GM18498 (cell line): Measurements from ENCODE around the gene SIMC1.
"Not testable (repeated sequence)": the region's sequence is repeated elsewhere in the genome, so short reads cannot be mapped to it uniquely, and the experiment has no call there.

Source experiments
- ATAC-seq: cut with Tn5 transposase; IDR thresholded peaks from one replicate; pipeline ENCODE4 v1.9.1; 2021; ENCODE audit warnings: mild to moderate bottlenecking, moderate library complexity; ENCODE audit not compliant: unreplicated experiment

Gene SIMC1

DNA sequence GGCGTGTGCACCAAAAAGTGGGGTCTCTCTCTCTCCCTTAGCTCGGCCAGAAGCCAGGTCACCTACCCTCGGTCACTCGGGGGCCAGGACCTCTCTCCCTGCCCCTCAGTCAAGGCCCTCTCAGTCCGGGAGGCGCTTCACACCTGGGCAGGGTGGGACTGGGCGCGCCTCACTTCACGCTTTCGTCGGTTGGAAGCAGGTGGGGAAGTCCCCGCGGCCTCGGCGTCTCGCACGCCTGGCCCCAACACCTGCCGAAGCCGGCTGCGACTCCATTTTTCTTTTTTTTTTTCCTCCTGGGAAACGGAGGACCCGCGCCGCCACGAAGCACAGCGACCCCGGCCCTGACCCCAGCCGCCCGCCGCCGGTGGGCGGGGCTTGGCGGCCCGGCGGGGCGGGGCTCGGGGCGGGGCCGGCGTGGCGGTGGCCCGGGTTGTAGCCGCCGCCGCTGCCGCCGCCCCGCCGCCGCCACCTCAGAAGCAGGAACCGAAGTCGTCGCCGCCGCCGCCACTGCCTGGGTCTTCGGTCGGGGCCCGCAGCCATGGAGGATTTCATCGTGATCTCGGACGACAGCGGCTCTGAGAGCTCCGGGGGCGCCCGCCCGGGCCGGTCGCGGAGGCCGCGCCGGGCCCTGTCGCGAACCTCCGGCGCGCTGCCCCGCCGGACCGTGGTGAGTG lies at the start of gene SIMC1:
SIMC1 (plus strand) TSS at position 454 of the 674 bp plus-strand sequence; CDS start at position 539, 85 bp downstream.
- peak; percentile 67 for ATAC-seq

GRCh38 chr5:176188506-176189193 lies 49.6 kb upstream of the SIMC1 start:
- ATAC-seq = no peak

- ATAC-seq = no peak
Observed at GRCh38 chr5:176189857-176190256, 48.4 kb upstream of the SIMC1 start.

DNA sequence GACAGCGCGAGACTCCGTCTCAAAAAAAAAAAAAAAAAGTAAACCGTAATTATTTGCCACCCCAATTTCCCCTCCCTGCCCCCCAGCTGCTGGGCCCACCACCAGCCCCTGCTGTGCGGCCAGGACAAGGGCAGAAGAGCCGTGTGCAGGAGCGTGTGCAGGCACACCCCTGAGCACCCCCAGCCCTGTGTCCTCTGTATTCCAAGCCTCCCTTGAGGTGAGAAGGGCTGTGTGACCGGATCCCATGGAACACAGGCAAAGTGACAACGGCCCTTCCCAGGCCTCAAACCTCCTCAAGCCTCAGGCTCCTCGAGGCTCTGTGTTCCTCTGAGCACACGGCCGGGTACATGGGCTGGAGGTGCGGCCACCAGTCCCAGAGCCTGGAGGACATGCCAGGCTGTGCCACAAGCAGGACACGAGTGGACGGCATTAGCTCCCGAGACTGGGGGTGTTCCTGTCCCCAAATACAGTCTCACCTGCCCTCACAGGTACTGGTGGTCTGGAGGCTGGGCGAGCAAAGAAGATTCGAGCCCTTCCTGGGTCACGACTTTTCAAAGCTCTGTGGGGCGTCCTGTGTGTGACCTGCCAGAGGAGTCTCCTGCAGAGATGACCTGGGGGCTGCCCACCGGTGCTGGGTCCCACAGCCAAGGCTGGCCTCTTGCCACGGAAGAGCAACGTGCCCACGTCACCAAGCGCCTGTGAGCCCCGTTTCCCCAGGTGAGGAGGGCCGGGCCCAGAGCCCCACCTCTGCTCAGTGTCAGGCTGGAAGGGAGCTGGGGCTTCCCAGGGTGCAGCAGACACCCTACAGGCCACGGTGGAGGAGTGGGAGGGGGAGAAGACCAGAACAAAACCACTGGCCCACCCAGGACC lies 47.1 kb upstream of the SIMC1 start:
- no peak for ATAC-seq

DNA sequence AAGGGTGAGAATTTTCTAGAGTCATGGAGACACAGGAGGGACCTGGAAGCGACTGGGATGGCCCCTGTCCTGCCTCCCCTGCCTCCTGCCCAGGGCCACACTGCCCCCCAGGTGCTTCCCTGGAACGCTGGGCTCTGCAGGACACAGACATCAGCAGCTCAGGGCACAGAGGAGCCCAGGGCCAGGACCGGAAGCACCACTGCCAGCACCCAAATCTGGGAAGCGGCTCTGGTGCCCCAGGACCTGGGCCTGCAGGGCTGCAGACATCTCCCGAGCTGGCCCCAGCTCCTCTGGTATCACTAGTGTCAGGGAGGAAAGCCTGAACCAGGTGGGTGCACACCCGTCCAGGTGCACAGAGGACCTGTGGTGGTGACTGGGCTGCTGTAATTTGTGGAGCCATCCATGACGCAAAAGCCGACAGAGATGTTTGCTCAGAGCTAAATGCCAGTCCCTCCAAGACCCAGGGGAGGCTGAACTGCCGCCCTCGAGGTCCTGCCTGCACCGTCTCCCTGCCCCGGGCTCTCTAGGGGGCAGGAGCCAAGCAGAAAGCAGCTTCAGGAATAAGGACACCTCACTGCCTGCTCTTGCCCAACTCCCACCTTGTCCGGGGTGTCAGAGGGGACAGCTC lies 46.0 kb upstream of the SIMC1 start:
- no peak for ATAC-seq

DNA sequence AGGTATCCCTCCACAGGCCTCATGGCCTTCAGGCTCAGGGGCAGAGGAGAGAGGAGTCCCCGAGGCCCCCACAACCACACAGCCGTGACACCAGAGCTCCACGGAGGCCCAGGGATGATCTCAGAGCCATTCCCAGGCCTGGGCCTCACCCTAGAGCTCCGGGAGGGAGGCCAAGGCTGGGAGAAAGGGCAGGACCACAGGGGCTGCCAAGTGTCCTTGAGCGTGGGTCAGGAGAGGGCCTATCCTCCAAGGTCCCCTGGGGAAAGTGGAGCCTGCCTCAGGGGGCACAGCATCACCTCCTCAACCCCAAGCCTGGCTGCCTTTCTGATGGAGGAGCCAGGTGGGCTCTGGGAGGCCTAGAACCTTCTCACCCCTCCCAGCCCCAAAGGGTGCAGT lies 45.5 kb upstream of the SIMC1 start:
- ATAC-seq = not testable (repeated sequence)

GRCh38 chr5:176193636-176194035 lies 44.6 kb upstream of the SIMC1 start:
- not testable (repeated sequence) for ATAC-seq

- not testable (repeated sequence) for ATAC-seq
Observed at GRCh38 chr5:176194238-176195083, 43.8 kb upstream of the SIMC1 start.

- not testable (repeated sequence) for ATAC-seq
Observed at GRCh38 chr5:176195084-176195413, 43.2 kb upstream of the SIMC1 start.

DNA sequence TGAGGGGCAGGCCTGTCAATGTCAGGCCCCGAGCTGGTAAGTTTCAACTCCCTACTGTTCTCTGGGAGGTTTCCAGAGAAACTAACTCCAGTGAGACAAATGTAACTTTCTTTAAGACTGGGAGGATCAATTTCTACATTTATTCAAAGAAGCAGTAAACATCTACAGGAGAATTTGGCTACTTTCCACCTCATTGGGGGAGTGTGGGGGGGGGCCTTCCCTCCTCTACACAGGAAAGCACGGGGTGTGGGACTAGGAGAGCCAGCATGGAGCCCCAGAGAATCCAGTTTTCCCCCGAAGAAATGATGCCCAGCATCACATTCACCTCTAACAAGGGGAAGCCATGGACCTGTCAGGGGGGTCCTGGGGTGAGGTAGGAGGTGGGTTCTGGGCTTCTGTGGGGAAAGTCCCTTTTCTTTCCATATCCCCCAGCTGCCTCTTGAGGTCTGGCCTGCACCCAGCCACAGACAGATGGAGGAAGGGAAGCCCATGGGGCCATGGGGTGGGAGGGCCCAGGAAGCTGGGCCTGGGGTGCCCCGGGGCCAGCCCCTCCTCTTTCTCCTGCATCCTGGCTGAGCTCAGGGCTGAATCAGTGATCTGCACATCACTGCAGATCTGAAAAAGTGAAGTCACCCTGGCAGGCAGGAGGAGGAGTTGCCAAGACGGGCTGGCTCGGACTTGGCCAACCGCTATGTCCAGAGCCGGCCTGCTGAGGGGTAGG lies 42.6 kb upstream of the SIMC1 start:
- not testable (repeated sequence) for ATAC-seq

DNA sequence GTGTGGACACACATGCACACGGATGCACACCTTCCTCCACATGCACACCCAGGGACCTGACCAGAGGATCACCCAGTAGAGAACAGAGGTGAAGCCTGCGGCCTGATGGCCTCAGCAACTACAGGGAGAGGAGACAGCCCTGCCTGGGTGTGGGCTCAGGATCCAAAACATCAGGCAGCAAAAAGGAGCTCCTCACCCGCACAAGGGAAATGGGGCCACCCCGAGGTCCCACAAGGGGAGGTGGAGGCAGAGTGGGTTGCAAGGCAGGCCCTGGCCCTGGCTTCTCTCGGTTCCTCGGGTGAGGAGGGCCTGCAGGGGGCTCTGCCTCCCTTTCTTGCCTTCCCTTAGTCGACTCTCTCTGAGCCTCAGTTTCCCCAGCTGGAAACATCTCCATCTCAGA lies 41.4 kb upstream of the SIMC1 start:
- ATAC-seq = not testable (repeated sequence)

GRCh38 chr5:176197234-176197858 lies 40.9 kb upstream of the SIMC1 start:
- ATAC-seq = not testable (repeated sequence)

DNA sequence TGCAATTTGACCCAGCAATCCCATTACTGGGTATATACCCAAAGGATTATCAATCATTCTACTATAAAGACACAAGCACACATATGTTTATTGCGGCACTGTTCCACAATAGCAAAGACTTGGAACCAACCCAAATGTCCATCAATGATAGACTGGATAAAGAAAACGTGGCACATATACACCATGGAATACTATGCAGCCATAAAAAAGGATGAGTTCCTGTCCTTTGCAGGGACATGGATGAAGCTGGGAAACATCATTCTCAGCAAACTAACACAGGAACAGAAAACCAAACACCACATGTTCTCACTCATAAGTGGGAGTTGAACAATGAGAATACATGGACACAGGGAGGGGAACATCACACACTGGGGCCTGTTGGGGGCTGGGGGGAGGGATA lies 39.9 kb upstream of the SIMC1 start:
- ATAC-seq = not testable (repeated sequence)

DNA sequence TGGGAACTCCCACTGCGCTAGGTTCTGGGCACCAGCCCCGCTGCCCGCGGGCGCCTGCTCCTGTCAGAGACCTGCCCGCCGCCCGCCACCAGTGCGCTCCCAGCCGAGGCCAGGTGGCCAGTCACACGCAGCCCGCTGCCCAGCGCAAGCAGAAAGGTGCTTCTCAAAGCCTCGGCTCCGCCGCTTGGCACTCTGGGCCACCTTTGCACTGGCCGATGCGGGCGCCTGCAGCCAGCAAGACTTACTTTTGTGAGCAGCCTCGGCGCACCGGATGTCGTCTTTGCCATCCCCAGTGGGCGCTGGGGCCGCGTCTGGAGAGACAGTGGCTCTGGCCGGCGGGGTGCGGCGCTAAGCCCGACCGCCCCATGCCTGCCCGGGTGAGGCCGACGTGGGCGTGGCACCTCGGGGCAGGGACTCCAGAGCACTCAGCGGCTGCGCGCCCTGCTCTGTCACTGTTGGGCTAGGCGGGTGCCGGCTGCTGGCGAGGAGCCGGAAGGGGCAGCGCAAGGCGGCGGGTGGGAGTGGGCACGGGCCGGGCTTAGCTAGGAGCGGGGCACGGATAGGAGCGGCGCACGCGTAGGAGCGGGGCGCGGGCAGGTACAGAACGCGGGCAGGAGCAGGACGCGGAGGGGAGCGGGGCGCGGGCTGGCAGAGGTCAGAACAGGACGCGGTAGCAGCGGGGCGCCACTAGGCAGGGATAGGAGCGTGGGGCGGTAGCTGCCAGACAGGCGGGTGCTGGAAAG lies 39.1 kb upstream of the SIMC1 start:
- ATAC-seq = not testable (repeated sequence)

- not testable (repeated sequence) for ATAC-seq
Observed at GRCh38 chr5:176199803-176200399, 38.3 kb upstream of the SIMC1 start.

GRCh38 chr5:176201811-176202210 lies 36.4 kb upstream of the SIMC1 start:
- no peak for ATAC-seq

GRCh38 chr5:176203086-176203485 lies 35.1 kb upstream of the SIMC1 start:
- no peak for ATAC-seq

DNA sequence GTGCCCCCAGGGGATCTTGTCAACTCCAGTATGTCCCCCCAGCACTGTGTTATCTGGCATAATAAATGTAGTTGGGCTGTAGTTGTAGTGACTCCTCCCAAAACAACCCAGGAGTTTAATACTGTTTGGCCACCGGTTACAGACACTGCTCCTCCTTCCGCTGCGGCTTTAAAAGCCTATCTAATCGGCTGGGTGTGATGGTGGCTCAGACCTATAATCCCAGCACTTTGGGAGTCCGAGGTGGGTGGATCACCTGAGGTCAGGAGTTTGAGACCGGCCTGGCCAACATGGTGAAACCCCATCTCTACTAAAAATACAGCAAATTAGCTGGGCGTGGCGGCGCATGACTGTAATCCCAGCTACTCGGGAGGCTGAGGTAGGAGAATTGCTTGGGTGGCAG lies 34.7 kb upstream of the SIMC1 start:
- not testable (repeated sequence) for ATAC-seq
